T47D (cell line): ENCODE measurements around the gene MYO10.

ENCODE experiments used
- DNase-seq, 2 experiments: peaks; one replicate each; pipeline versions ENCODE4 v3.0.0 to v3.0.0-alpha.2; 2011 to 2012; ENCODE audit warnings: low read depth in 1 of 2, low spot score in 1 of 2
- JUND ChIP-seq: IDR thresholded peaks from 2 replicates; pipeline ENCODE4 v1.6.1; 2012; ENCODE audit warnings: low read depth
- in situ Hi-C: cut with HindIII; loops from 2 replicates; pipeline ENCODE4 v1.10.0; 2016; ENCODE audit warnings: low sequenced_read_pairs, low pct_unique_long_range_greater_than_20kb

The MYO10 gene

DNA sequence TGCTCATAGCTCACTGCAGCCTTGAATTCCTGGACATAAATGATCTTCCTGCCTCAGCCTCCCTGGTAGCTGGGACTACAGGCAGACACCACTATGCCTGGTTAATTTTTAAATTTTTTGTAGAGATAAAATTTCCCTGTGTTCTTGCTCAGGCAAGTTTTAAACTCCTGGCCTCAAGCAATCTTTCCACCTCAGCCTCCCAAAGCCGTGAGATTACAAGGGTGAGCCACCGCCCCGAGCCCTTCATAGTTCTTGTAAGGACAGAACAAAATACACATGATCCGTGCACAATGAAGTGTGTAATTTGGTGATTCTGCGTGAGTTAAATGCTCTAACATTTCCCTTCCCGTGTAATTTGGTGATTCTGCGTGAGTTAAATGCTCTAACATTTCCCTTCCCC lies 27.7 kb upstream of the MYO10 start:
- in situ Hi-C loops, result no loop called here
- DNase-seq, result no peak
- TF ChIP-seq JUND, result no peak

DNA sequence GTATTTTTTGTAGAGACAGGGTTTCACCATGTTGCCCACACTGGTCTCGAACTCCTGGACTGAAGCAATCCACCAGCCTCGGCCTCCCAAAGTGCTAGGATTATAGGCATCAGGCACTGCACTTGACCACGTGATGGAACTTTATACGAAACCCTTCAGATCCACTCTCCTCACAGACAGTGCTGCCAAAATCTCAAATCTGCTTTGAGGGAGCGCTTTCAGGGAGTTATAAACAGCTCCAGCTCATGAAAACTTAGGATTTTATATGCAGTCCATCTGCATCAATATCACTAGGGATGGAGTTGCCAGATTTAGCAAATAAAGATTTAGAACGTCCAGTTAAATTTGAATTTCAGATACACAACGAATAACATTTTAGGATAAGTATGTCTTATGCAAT lies 25.0 kb upstream of the MYO10 start:
- in situ Hi-C loops, result no loop called here
- DNase-seq, result no peak
- no peak for TF ChIP-seq JUND

DNA sequence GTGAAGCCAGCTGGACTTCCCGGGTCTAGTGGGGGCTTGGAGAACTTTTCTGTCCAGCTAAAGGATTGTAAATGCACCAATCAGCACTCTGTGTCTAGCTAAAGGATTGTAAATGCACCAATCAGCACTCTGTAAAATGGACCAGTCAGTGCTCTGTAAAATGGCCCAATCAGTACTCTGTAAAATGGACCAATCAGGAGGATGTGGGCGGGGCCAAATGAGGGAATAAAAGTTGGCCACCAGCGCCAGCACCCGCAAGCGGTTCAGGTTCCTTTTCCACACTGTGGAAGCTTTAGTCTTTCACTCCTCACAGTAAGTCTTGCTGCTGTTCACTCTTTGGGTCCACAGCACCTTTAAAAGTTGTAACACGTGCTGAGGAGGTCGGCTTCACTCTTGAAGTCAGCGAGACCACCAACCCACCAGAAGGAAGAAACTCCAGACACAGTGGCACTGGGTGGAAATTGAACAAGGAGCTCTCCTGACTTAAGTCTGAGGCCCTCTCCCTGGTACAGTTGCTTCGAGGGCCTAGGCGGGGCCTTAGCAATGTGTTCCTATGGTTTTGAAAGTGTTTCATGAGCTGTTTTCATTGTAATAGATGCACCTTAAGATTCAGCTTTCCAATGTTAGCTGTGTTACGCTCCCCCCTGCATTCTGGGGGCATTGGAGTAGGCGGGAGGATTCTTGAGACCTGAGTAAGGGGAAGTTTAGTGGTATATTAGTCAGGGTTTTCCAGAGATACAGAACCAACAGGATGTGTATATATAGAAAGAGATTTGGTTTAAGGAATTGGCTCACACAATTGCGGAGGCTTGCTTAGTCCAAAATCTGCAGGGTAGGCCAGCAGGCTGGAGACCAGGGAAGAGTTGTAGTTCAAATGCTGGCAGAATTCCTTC lies 21.5 kb upstream of the MYO10 start:
- TF ChIP-seq JUND, result no peak
- no peak for DNase-seq
- in situ Hi-C loops, result no loop called here

DNA sequence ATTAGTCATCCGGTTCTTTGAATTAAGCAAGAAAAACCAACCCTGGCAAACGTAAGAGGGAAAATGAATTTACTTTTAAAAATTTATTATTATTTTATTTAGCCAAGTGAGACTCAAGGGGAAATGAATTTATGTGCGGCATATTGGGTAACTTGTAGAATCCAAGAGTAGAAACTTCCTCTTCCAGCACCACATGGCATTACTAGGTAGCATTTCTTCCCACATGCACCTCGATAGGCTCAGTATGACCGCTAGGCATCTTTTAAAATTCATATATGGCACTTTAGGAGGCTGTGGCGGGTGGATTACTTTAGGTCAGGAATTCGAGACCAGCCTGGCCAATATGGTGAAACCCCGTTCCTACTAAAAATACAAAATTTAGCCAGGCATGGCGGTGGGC lies 17.6 kb upstream of the MYO10 start:
- TF ChIP-seq JUND, result no peak
- in situ Hi-C loops, result no loop called here
- no peak for DNase-seq

DNA sequence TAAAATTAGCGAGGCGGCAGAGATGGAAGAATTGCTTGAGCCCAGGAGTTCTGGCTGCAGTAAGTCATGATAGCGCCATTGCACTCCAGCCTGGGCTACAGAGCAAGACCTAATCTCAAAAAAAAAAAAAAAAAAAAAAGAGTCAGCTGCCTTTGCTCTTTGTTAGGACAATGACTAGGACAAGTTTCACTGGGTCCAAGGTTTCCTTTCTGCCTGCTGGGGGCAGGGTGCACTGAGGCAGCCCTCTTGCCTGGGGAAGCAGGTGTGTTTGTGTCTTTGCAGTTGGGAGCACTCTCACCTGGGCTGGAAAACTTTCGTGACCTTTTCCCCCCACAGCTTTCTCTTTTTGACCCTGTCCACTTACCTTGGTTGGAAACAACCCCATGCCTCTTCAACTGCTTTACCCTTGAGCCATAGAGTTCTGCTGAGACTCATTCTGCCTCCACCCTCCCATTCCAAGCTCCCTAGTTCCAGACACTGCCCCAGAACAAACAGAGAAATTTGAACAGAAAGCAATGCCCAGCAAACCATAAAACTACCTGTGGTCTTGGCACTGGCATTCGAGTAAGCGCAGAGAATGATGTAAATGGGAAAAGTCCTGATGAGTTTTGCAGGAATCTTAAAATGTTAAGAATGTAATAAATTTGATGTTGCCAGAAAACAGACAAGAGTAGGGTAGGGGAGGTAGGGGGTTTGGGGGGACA lies 17.0 kb upstream of the MYO10 start:
- TF ChIP-seq JUND, result no peak
- in situ Hi-C loops, result no loop called here
- no peak for DNase-seq

DNA sequence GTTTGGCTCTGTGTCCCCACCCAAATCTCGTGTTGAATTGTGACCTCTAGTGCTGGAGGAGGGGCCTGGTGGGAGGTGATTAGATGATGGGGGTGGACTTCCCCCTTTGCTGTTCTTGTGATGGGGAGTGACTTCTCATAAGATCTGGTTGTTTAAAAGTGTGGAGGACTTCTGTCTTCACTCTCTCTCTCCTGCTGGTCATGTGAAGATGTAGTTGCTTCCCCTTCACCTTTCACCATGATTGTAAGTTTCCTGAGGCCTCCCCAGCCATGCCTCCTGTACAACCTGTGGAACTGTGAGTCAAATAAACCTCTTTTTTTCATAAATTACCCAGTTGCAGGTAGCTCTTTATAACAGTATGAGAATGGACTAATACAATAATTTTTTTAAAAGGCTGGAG lies 10.6 kb upstream of the MYO10 start:
- no peak for TF ChIP-seq JUND
- no peak for DNase-seq
- in situ Hi-C loops, result no loop called here

DNA sequence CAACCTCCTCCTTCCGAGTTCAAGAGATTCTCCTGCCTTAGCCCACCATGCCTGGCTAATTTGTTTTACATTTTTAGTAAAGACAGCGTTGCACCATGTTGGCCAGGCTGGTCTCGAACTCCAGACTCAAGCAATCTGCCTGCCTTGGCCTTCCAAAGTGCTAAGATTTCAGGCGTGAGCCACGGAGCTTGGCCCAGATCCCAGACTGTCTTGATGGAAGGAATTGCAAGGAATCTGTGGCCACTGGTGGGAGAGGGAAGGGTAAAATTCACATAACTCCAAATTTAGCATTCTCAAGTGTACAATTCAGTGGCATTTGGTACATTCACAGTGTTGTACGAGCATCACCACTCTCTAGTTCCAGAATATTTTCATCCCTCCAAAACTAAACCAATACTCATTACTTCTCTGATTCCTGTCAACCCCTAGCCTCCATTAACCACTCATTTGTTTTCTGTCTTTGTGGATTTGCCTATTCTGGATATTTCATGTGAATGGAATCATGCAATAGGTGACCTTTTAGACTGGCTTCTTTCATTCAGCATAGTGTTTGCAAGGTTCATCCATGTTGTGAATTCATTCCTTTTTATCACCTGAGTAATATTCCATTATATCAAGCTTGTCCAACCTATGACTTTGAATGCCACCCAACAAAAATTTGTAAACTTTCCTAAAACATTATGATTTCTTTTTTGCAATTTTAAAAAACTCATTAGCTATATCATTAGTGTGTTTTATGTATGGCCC lies 8.9 kb upstream of the MYO10 start:
- no peak for DNase-seq
- no peak for TF ChIP-seq JUND
- in situ Hi-C loops, result no loop called here

DNA sequence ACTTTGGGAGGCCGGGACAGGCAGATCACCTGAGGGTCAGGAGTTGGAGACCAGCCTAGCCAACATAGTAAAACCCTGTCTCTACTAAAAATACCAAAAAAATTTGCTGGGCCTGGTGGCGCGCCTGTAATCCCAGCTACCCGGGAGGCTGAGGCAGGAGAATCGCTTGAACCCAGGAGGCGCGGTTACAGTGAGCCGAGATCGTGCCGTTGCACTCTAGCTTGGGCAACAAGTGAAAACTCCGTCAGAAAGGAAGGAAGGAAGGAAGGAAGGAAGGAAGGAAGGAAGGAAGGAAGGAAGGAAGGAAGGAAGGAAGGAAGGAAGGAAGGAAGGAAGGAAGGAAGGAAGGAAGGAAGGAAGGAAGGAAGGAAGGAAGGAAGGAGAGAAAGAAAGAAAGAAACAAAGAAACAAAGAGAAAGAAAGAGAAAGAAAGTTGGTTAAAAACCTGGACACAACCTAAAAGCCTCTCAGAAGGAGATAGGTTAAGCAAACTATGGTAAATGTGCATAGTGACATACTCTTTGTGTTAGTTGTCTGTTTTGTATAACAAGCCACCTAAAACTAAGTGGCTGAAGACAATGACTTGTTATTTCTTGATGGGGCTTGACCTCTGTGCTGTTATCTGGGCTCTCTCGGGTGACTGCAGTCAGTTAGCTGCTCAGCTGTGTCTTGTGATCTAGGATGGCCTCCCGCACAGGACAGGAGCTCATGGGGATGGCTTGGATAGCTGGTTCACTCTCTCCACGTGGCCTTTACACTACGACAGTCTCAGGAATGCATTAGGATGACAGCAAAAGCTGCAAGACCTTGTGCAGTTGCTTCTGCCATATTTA lies 8.0 kb upstream of the MYO10 start:
- DNase-seq, result no peak
- in situ Hi-C loops, result no loop called here
- no peak for TF ChIP-seq JUND

DNA sequence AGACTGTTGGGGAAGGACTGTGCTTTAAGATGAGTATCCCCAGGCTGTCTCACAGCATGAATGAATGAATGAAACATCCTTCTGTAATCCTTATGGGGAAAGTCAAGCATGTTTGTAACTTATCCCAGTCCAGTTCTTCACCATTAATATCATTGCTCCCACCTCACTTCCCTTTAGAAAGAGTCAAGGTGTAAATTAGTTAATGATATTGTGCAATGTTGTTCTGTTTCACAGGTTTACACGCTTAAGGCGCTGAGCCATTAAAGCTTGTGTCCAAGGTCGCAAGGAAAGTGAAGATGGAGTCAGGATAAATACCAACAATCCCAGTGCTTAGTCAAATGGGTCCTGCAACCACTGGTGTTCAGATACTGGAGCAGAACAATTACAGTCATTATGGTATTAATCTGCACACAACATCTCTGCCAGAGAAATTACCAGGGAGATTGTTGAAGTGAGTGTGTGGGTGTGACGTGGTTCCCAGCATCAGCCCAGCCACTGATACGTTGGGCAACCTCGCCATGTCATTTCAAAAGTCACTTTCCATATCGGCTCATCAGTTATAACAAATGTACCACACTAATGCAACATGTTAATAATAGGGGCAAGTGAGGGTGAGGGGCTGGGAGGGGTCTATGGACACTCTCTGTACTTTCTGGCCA lies 1.5 kb upstream of the MYO10 start:
- in situ Hi-C loops, result no loop called here
- no peak for TF ChIP-seq JUND
- DNase-seq, result no peak

DNA sequence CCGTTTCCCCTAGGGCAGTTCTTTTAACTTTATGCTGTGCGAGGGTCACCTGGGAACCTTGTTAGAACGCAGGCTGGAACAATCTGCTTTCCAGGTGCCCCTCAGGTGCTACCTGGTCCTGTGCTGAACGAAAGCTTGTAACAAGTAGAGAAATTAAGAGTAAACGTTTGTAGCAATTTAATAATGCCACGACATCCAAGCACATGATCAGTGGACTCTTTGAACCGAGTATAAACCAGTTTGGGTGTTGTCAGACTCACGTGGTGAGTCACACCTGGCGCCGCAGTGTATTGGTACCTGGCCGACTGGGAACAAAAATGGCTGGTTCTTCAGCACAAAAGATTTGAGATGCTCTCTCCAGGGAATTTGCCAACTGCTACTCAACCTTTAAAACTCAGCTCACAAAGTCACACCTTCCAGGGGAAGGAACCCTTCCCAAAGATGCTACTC lies 926 bp upstream of the MYO10 start:
- no peak for TF ChIP-seq JUND
- DNase-seq, result peak; percentile 31 to 65
- in situ Hi-C loops, result no loop called here

DNA sequence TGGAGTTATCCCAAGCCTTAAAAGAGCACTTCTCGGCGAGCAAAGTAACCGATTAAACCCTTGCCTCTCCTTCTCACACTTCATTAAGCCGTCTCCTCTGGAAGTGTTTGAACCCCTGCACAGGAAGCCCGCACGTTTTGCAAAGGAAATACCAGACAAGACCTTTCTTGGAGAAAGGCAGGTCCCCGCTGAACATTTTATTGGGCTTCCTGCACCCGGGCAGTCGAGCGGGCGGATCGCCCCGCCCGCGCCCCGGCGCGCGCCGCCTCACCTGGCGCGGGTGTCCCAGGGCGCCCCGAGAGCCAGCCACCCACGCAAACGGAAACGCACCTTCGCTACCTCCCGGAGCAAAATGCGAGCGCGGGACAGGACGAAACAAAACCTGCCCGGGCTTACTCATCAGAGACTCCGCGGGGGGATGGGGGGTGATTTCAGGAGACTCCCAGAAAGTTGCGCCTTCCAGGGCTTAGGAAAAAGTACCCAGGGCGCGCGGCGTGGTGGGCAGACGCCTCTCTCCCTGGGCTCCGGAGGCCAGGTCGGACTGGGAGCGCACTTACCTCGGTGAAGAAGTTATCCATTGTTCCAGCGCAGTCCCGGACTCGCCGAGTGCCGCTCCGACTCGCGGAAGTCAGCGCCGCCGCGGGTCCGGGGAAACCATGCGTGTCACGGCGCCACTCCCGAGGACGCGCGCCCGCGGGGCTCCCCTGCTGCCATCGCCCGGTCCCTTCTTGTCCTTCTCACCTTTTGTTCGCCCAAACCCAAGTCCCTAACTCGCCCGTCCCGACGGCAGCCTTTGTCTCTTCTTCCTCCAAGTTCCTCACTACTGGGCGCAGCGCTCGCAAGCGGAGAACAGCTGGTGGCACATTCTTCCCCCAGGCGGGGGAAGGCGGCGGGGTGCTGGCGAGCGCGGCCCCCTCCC lies 598 bp downstream of the MYO10 start:
- DNase-seq, result peak; percentile 55 to 57
- in situ Hi-C loops, result no loop called here
- no peak for TF ChIP-seq JUND
